Stimulated activated naive B cell treated with anti-CD40 and anti-IgM and Interleukin-4, amounts not matched to agents 10 μg/mL and 1 μg/mL and 100 μg/mL, for 72 hours (primary cell): ENCODE data around the gene RBSN.

Experiments
- ATAC-seq, 2 donors: fragments of 150-1000 bp; cut with Tn5 transposase; replicated peaks; 2 replicates each; pipeline ENCODE4 v1.10.0; 2021; ENCODE audit warnings: moderate library complexity in 1 of 2
- DNase-seq: peaks from one replicate; pipeline ENCODE4 v3.0.0; 2021
- H3K27ac Mint-ChIP-seq: one replicate; pipeline ENCODE4 v1.8.0; 2022; ENCODE audit warnings: mild to moderate bottlenecking, mixed read lengths
- H3K27me3 Mint-ChIP-seq, 2 donors: one replicate each; pipeline ENCODE4 v1.8.0; 2022; ENCODE audit warnings: mixed read lengths in 2 of 2
- H3K36me3 Mint-ChIP-seq, 2 donors: one replicate each; pipeline ENCODE4 v1.8.0; 2022; ENCODE audit warnings: mixed read lengths in 2 of 2, mild to moderate bottlenecking in 1 of 2
- H3K4me1 Mint-ChIP-seq, 2 donors: one replicate each; pipeline ENCODE4 v1.8.0; 2022; ENCODE audit warnings: mixed read lengths in 2 of 2, mild to moderate bottlenecking in 1 of 2
- H3K4me3 Mint-ChIP-seq, 2 donors: one replicate each; pipeline ENCODE4 v1.8.0; 2022; ENCODE audit warnings: mild to moderate bottlenecking in 2 of 2, mixed read lengths in 2 of 2, moderate library complexity in 1 of 2
- H3K9me3 Mint-ChIP-seq, 2 donors: one replicate each; pipeline ENCODE4 v1.8.0; 2022; ENCODE audit warnings: mixed read lengths in 2 of 2, mild to moderate bottlenecking in 1 of 2

Gene RBSN

GRCh38 chr3:15086699-15087098, 12.2 kb downstream of the RBSN start:
- no peak for DNase-seq
- no peak overlapping the region for H3K4me3 Mint-ChIP-seq
- no peaks in the 10 kb centered on the region for H3K9me3 Mint-ChIP-seq
- H3K4me1 Mint-ChIP-seq: peaks cover 0 to 7% of the 10 kb centered on the region in 2 donors
- ATAC-seq: no peak
- H3K27ac Mint-ChIP-seq: no peak overlapping the region
- peaks cover 36 to 57% of the 10 kb centered on the region in 2 donors for H3K36me3 Mint-ChIP-seq
- H3K27me3 Mint-ChIP-seq: no peaks in the 10 kb centered on the region

- Mint-ChIP-seq H3K27ac (no peak overlapping the region), H3K4me3 (no peak overlapping the region), H3K4me1 (peaks cover 0 to 4% of the 10 kb centered on the region in 2 donors), H3K9me3 (no peaks in the 10 kb centered on the region), H3K36me3 (peaks cover 35 to 57% of the 10 kb centered on the region in 2 donors), H3K27me3 (no peaks in the 10 kb centered on the region)
- no peak for DNase-seq
- no peak for ATAC-seq
These were observed 12.7 kb downstream of the RBSN start for GRCh38 chr3:15086263-15086662.

DNA sequence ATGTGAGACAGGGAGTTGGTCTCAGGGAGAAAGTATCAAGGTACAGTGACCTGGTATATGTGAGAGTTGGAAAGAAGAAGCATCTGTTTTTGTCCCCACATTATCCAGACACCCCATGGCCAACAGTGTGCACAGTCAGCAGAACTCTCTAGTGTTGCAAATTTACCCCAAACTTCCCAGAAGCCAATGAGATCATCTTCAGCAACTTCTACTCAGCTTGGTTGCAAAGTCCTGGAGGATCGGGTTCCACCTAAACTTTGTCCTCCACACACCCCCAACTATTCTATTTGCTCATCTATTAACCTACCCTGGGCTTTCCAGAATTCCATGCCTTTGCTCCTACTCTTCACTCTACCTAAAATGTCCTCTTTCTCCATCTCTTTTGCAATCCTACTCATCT, 15.7 kb downstream of the RBSN start:
- Mint-ChIP-seq H3K4me1 (peaks cover 0 to 5% of the 10 kb centered on the region in 2 donors), H3K27ac (no peak overlapping the region), H3K4me3 (no peak overlapping the region), H3K9me3 (no peaks in the 10 kb centered on the region), H3K27me3 (no peaks in the 10 kb centered on the region), H3K36me3 (peaks cover 39 to 63% of the 10 kb centered on the region in 2 donors)
- DNase-seq (no peak), ATAC-seq (no peak)

DNA sequence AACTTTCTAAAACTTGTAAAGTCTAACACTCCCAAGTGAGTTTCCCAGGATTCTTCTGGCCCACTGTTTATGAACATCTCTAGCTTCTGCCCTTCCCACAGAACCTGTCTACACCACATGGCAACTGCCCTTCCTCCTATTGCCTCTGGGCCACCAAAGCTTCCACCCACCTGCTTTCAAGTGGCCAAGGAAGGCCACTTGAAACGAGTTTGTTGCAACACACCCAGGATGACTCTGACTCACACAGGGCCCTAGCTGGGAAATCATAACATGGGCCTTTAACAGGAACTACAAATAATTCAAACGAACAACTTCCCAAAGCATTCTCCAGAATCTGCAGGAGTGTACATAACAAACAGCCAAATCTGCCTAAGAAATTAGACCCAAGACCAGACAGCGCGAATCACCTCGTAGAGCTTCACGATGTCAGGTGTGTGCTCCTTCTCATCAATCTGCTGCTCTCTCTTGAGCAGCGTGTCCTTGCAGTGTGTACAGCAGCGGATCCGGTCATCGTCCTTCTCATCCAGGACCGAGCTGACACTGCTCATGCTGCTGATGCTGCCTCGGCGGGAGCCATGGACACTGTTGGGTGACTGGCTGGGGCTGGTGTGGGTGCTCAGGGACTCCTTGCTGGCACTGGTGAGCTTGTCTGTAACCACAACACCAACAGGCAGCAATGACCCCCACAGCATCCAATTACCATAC, 16.8 kb downstream of the RBSN start:
- ATAC-seq: no peak
- peaks cover 45 to 68% of the 10 kb centered on the region in 2 donors for H3K36me3 Mint-ChIP-seq

GRCh38 chr3:15079091-15079490, 19.9 kb downstream of the RBSN start:
- H3K4me1 Mint-ChIP-seq: peaks cover 8 to 10% of the 10 kb centered on the region in 2 donors
- DNase-seq: no peak
- no peak overlapping the region for H3K4me3 Mint-ChIP-seq
- H3K27ac Mint-ChIP-seq: no peak overlapping the region
- peaks cover 46 to 73% of the 10 kb centered on the region in 2 donors for H3K36me3 Mint-ChIP-seq
- H3K9me3 Mint-ChIP-seq: no peaks in the 10 kb centered on the region
- no peak for ATAC-seq
- H3K27me3 Mint-ChIP-seq: no peaks in the 10 kb centered on the region

More for the DNA sequence above, 16.8 kb downstream of the RBSN start:
- H3K27ac Mint-ChIP-seq: no peak overlapping the region
- no peak for DNase-seq
- peaks cover 0 to 5% of the 10 kb centered on the region in 2 donors for H3K4me1 Mint-ChIP-seq
- no peak overlapping the region for H3K4me3 Mint-ChIP-seq
- no peaks in the 10 kb centered on the region for H3K27me3 Mint-ChIP-seq
- no peaks in the 10 kb centered on the region for H3K9me3 Mint-ChIP-seq

DNA sequence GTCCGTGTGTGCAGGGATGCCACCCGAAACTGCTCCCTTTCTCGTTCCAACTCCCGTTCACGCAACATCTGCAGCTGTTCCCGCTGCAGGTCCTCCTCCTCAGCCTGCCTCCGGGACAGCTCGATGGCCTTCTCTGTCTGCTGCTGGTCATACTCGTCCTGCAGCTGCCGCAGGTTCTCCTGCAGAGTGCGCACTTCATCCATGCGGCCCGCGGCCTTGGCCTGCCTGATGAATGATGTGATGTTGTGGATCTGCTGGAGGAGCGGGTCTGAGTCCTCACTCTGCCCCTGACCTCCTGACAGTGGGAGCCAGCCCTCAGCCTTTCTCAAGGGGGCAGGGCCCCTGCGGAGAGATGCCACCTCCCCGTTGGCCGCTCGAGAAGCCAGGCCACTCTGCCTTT, 24.4 kb downstream of the RBSN start:
- ATAC-seq (no peak), DNase-seq (no peak)
- H3K4me3 Mint-ChIP-seq: no peak overlapping the region
- H3K9me3 Mint-ChIP-seq: no peaks in the 10 kb centered on the region
- H3K4me1 Mint-ChIP-seq: peaks cover 8 to 14% of the 10 kb centered on the region in 2 donors
- H3K27me3 Mint-ChIP-seq: no peaks in the 10 kb centered on the region
- H3K36me3 Mint-ChIP-seq: peaks cover 37 to 56% of the 10 kb centered on the region in 2 donors
- no peak overlapping the region for H3K27ac Mint-ChIP-seq

DNA sequence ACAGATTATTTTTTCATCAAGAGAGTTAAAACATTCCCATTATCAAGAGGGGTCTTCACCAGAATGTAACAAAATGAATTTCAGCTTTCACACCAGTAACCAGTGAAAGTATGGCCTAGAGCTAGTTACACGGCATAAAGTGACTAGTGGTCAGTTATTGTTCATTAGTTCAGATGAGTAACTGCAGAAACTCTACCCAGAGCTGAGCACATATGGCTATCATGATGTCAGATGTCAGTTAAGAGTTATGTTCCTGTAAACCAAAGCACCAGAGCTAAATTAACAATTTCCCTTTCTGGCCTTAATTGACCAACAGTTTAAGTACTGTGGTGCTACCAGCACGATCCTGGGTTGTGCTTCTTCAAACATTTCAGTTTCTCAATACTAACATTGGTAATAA, 27.2 kb downstream of the RBSN start:
- no peaks in the 10 kb centered on the region for H3K27me3 Mint-ChIP-seq
- H3K36me3 Mint-ChIP-seq: peaks cover 31 to 57% of the 10 kb centered on the region in 2 donors
- H3K27ac Mint-ChIP-seq: peak overlapping the region; percentile 9
- no peak for DNase-seq
- no peak overlapping the region for H3K4me3 Mint-ChIP-seq
- no peak for ATAC-seq
- no peaks in the 10 kb centered on the region for H3K9me3 Mint-ChIP-seq
- peaks cover 8 to 14% of the 10 kb centered on the region in 2 donors for H3K4me1 Mint-ChIP-seq

DNA sequence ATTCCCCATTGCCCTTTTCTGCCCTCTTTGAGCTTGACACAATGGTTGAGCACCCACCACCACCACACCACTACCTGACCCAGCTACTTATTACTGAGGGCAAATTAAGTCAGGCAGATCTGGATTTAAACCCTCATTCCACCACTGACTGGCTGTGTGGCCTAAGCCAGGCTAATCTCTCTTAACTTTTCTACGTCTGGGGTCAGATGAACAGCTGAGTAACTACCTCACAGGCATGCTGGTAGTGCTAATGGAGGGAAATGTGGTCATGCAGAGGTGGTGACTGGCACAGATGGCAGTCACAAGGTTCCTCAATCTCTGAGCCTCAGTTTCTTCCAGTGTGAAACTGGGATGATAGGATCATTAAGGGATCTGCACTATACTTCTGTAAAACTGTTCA, 29.5 kb downstream of the RBSN start:
- Mint-ChIP-seq H3K36me3 (peaks cover 21 to 43% of the 10 kb centered on the region in 2 donors), H3K27ac (no peak overlapping the region), H3K4me3 (no peak overlapping the region)

GRCh38 chr3:15066467-15066866, 32.5 kb downstream of the RBSN start:
- no peaks in the 10 kb centered on the region for H3K9me3 Mint-ChIP-seq
- peak overlapping the region; percentile 3 to 14 for H3K4me3 Mint-ChIP-seq
- no peak overlapping the region for H3K27ac Mint-ChIP-seq
- DNase-seq (no peak), ATAC-seq (no peak)
- H3K4me1 Mint-ChIP-seq: peaks cover 15 to 29% of the 10 kb centered on the region in 2 donors
- H3K36me3 Mint-ChIP-seq: peaks cover 18 to 35% of the 10 kb centered on the region in 2 donors
- H3K27me3 Mint-ChIP-seq: no peaks in the 10 kb centered on the region

More for the DNA sequence above, 29.5 kb downstream of the RBSN start:
- peaks cover 6 to 13% of the 10 kb centered on the region in 2 donors for H3K4me1 Mint-ChIP-seq
- DNase-seq (no peak), ATAC-seq (no peak)
- no peaks in the 10 kb centered on the region for H3K27me3 Mint-ChIP-seq
- no peaks in the 10 kb centered on the region for H3K9me3 Mint-ChIP-seq

DNA sequence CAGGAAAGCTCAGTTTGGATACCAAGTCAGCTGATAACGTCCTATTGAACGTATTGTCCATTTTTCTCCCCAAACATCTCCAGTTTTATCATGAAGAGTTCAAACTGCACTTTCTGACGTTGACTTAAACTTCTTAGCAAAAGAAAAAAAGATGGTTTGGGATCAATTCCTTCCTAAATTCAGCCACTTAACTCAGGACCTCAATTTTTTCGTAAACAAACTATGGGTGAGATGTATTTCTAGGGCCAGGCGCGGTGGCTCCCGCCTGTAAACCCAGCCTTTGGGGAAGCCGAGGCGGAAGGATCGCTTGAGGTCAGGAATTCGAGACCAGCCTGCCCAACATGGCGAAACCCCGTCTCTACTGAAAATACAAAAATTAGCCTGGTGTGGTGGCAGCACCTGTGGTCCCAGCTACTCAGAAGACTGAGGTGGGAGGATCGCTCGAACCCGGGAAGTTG, 33.4 kb downstream of the RBSN start:
- Mint-ChIP-seq H3K4me3 (peak overlapping the region; percentile 98 to 99), H3K36me3 (peaks cover 23 to 38% of the 10 kb centered on the region in 2 donors), H3K27me3 (no peaks in the 10 kb centered on the region), H3K27ac (peak overlapping the region; percentile 99), H3K9me3 (no peaks in the 10 kb centered on the region), H3K4me1 (peaks cover 15 to 35% of the 10 kb centered on the region in 2 donors)
- ATAC-seq (no peak), DNase-seq (no peak)

- peaks cover 10 to 31% of the 10 kb centered on the region in 2 donors for H3K4me1 Mint-ChIP-seq
- peak within 1 kb of the TSS; percentile 99 for H3K27ac Mint-ChIP-seq
- H3K4me3 Mint-ChIP-seq: peak within 1 kb of the TSS; percentile 98 to 99
- no peaks in the 10 kb centered on the region for H3K9me3 Mint-ChIP-seq
- peak; percentile 90 for DNase-seq
- H3K36me3 Mint-ChIP-seq: peaks cover 21 to 34% of the 10 kb centered on the region in 2 donors
- no peaks in the 10 kb centered on the region for H3K27me3 Mint-ChIP-seq
- peak; percentile 98 to 99 for ATAC-seq
These were observed 34.0 kb downstream of the RBSN start, which contains the start of gene MRPS25 for GRCh38 chr3:15064835-15065549. TSS of gene MRPS25 (minus strand) at chr3:15065315. CDS start at chr3:15065194, 121 bp downstream.

DNA sequence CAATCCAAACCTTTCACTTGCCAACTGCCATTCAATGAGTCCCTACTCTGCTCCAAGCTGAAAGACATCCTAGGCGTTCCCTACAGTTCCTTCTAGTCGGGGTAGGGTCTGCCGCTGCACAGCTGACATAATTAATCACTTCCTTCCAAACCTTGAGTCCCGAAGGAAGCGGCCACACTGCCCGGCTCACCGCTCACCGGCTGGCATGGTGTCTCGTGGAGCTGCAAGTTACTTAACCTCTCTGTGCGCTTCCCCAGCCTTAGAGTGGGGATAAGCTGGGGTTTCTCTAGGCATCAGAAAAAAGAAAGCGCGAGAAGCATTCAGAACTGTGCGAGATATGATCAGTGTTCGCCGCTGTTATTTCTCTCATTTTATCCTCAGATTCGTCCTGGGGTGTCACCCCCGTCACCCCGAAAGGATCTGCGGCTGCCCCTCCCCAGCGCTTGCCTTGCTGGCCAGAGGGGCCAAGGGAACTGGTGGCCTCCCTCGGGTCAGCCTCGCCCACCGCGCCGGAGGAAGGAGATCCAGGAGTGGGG, 34.6 kb downstream of the RBSN start:
- no peak for DNase-seq
- peak; percentile 14 to 21 for ATAC-seq
- Mint-ChIP-seq H3K4me1 (peaks cover 10 to 31% of the 10 kb centered on the region in 2 donors), H3K36me3 (peaks cover 24 to 37% of the 10 kb centered on the region in 2 donors), H3K4me3 (peak overlapping the region; percentile 98 to 99), H3K9me3 (no peaks in the 10 kb centered on the region), H3K27me3 (no peaks in the 10 kb centered on the region), H3K27ac (peak overlapping the region; percentile 99)

GRCh38 chr3:15063656-15064286, 35.2 kb downstream of the RBSN start:
- no peak for ATAC-seq
- peaks cover 10 to 31% of the 10 kb centered on the region in 2 donors for H3K4me1 Mint-ChIP-seq
- H3K27me3 Mint-ChIP-seq: no peaks in the 10 kb centered on the region
- no peak for DNase-seq
- H3K9me3 Mint-ChIP-seq: no peaks in the 10 kb centered on the region
- H3K27ac Mint-ChIP-seq: peak overlapping the region; percentile 99
- peaks cover 30 to 42% of the 10 kb centered on the region in 2 donors for H3K36me3 Mint-ChIP-seq
- peak overlapping the region; percentile 98 to 99 for H3K4me3 Mint-ChIP-seq

- Mint-ChIP-seq H3K36me3 (peaks cover 36 to 42% of the 10 kb centered on the region in 2 donors), H3K4me3 (peak overlapping the region; percentile 72 to 99), H3K27ac (no peak overlapping the region), H3K4me1 (peaks cover 10 to 31% of the 10 kb centered on the region in 2 donors), H3K27me3 (no peaks in the 10 kb centered on the region), H3K9me3 (no peaks in the 10 kb centered on the region)
- ATAC-seq (no peak), DNase-seq (no peak)
These were observed 35.7 kb downstream of the RBSN start for GRCh38 chr3:15063238-15063637.
